K562 (cell line): Measurements from ENCODE around the gene ACTG2. TPM values are rescaled to one million over a fixed set of nuclear protein-coding genes. Genes with fewer than 3 reads are reported as not detected.

Experiments
- ATAC-seq: fragments of 200-7000 bp; cut with Tn5 transposase; 3 replicates; pipeline ENCODE4 v1.9.1; 2020; ENCODE audit warnings: moderate library complexity
- BruUV-seq: library from RNA; stranded (reverse); fragments of 400-500 nt; replicated peaks from 2 replicates; lab custom pipeline; 2021; lab: Mats Ljungman, UMichigan
- CTCF ChIA-PET: fragments of 300-600 bp; formaldehyde crosslinking; extraction: SDS; loops from one replicate; lab custom pipeline; 2021; ENCODE audit warnings: low intra/inter-chr PET ratio; lab: Yijun Ruan, JAX
- POLR2A ChIA-PET: fragments of 300-600, 350-650 bp; sonication (Branson Sonifier 250); formaldehyde crosslinking; extraction: SDS; loops from one replicate; lab custom pipeline; 2021; ENCODE audit warnings: antibody characterized with exemption, inconsistent platforms; lab: Yijun Ruan, JAX
- DNase-seq, 4 experiments: peaks; one replicate each; pipeline versions ENCODE4 v3.0.0 to v3.0.0-alpha.2; 2011 to 2018; ENCODE audit warnings: low spot score in 3 of 4, mixed read lengths in 3 of 4; ENCODE audit errors: extremely low read depth in 1 of 4
- FAIRE-seq: peaks from 2 replicates; lab custom pipeline; 2011; peaks lifted over from hg19 to GRCh38; lab: Jason Lieb, UNC
- H2AFZ ChIP-seq: 2 replicates; pipeline ENCODE4 v1.6.0; 2011; ENCODE audit warnings: low read depth, low read length, control low read depth, inconsistent platforms
- H3K27ac ChIP-seq: fragments of 200-600 bp; 3 replicates; pipeline ENCODE4 v1.8.0; 2011; ENCODE audit warnings: low read depth, mild to moderate bottlenecking, control low read depth, inconsistent platforms, low read length, moderate library complexity, mixed read lengths; ENCODE audit errors: extremely low read depth
- H3K27me3 ChIP-seq, 2 experiments: fragments of 300-600 bp in 1 of 2; 2 replicates in 1 of 2; 3 replicates in 1 of 2; pipeline versions ENCODE4 v1.6.0 to v1.8.0; 2011; ENCODE audit warnings: inconsistent platforms in 2 of 2, low read length in 2 of 2, mild to moderate bottlenecking in 1 of 2, mixed read lengths in 1 of 2, moderate library complexity in 1 of 2; ENCODE audit not compliant: control insufficient read depth in 2 of 2, insufficient read depth in 2 of 2
- H3K36me3 ChIP-seq: fragments of 300-600 bp; 3 replicates; pipeline ENCODE4 v1.8.0; 2011; ENCODE audit warnings: mild to moderate bottlenecking, low read length, inconsistent platforms; ENCODE audit not compliant: control insufficient read depth, insufficient read depth
- H3K4me1 ChIP-seq, 2 experiments: fragments of 200-600 bp in 1 of 2; replicated peaks in 1 of 2; 2 replicates in 1 of 2; 3 replicates in 1 of 2; pipeline versions ENCODE4 v1.5.1 to v1.8.0; 2011; ENCODE audit warnings: inconsistent platforms in 2 of 2, low read length in 2 of 2, mild to moderate bottlenecking in 1 of 2, mixed read lengths in 1 of 2, moderate library complexity in 1 of 2; ENCODE audit not compliant: control insufficient read depth in 2 of 2, insufficient read depth in 2 of 2
- H3K4me2 ChIP-seq: 2 replicates; pipeline ENCODE4 v1.6.1; 2011; ENCODE audit warnings: low read length, control low read depth, inconsistent platforms, mixed read lengths; ENCODE audit not compliant: insufficient read depth
- H3K4me3 ChIP-seq: fragments of 200-600 bp; sonication (generic), shearing (Covaris generic); 2 replicates; pipeline ENCODE4 v1.5.1; 2016; ENCODE audit warnings: control low read depth, inconsistent platforms
- H3K79me2 ChIP-seq: fragments of 200-600 bp; 3 replicates; pipeline ENCODE4 v1.8.0; 2011; ENCODE audit warnings: low read length, inconsistent platforms; ENCODE audit not compliant: control insufficient read depth, insufficient read depth
- H3K9ac ChIP-seq, 2 experiments: 2 replicates each; pipeline versions ENCODE4 v1.6.0 to v1.6.1; 2011; ENCODE audit warnings: low read depth in 2 of 2, low read length in 2 of 2, control low read depth in 1 of 2, inconsistent platforms in 1 of 2, mild to moderate bottlenecking in 1 of 2, mixed read lengths in 1 of 2; ENCODE audit not compliant: insufficient read depth in 1 of 2
- H3K9me1 ChIP-seq: one replicate; pipeline ENCODE4 v1.6.0; 2011; ENCODE audit warnings: inconsistent platforms, mild to moderate bottlenecking, low read length, moderate library complexity; ENCODE audit not compliant: control insufficient read depth, insufficient read depth
- H3K9me3 ChIP-seq: replicated peaks from 2 replicates; pipeline ENCODE4 v1.5.1; 2011; ENCODE audit warnings: low read depth, low read length, inconsistent platforms; ENCODE audit not compliant: control insufficient read depth, insufficient read depth
- H4K20me1 ChIP-seq: replicated peaks from 2 replicates; pipeline ENCODE4 v1.6.1; 2011; ENCODE audit warnings: low read length, inconsistent platforms, mixed read lengths; ENCODE audit not compliant: control insufficient read depth, insufficient read depth
- ARID1B ChIP-seq: fragments of 450-650 bp; IDR thresholded peaks from 2 replicates; pipeline ENCODE4 v1.6.1; 2016; ENCODE audit warnings: antibody characterized with exemption, mild to moderate bottlenecking, inconsistent platforms
- BCOR ChIP-seq: fragments of 450-650 bp; IDR thresholded peaks from 2 replicates; pipeline ENCODE4 v1.6.1; 2016
- C11orf30 ChIP-seq: fragments of 450-650 bp; IDR thresholded peaks from 2 replicates; pipeline ENCODE4 v1.6.1; 2016; ENCODE audit warnings: low read depth, mild to moderate bottlenecking
- JUND ChIP-seq, 2 experiments: IDR thresholded peaks; 2 replicates in 1 of 2; 3 replicates in 1 of 2; pipeline ENCODE4 v1.6.1; 2011; ENCODE audit warnings: borderline replicate concordance in 2 of 2, low read depth in 2 of 2, low read length in 2 of 2, improper control_type of control experiment in 1 of 2, missing biosample characterization in 1 of 2, missing genetic modification characterization in 1 of 2, missing genetic modification reagents in 1 of 2
- KAT7 ChIP-seq: sonication (generic); formaldehyde crosslinking; IDR thresholded peaks from 2 replicates; pipeline ENCODE4 v1.8.0; 2022; ENCODE audit warnings: missing genetic modification reagents, mild to moderate bottlenecking, borderline replicate concordance
- MAFF ChIP-seq: IDR thresholded peaks from 2 replicates; pipeline ENCODE4 v1.6.1; 2012; ENCODE audit warnings: low read length, improper control_type of control experiment
- NRF1 ChIP-seq, 2 experiments: fragments of 450-650 bp; IDR thresholded peaks in 1 of 2; conservative IDR thresholded peaks in 1 of 2; 2 replicates each; pipeline ENCODE4 v1.6.1; 2014; ENCODE audit warnings: mild to moderate bottlenecking in 2 of 2
- RAD51 ChIP-seq: fragments of 450-650 bp; IDR thresholded peaks from 2 replicates; pipeline ENCODE4 v1.7.1; 2016; ENCODE audit warnings: low read depth, mild to moderate bottlenecking, borderline replicate concordance
- SRSF7 ChIP-seq: fragments of 200-400 bp; formaldehyde crosslinking; optimal IDR thresholded peaks from 2 replicates; pipeline ENCODE3; 2017; ENCODE audit warnings: mild to moderate bottlenecking, low read depth, low read length
- ZNF778 ChIP-seq: fragments of 450-650 bp; formaldehyde crosslinking; IDR thresholded peaks from 2 replicates; pipeline ENCODE4 v1.4.0; 2020; ENCODE audit warnings: mild to moderate bottlenecking, moderate library complexity
- WGBS: fragments of 100-300 bp; shearing (Covaris generic); methylation state at CpG from one replicate; pipeline ENCODE4 v1.1.6; 2016; ENCODE audit warnings: low coverage, mixed read lengths; ENCODE audit not compliant: insufficient coverage; ENCODE audit errors: missing lambda C conversion rate; 5-methylcytosine and 5-hydroxymethylcytosine counted together
- in situ Hi-C: fragments of 300-500 bp; cut with MboI; formaldehyde crosslinking; loops from 4 replicates; pipeline ENCODE4 v1.15.0; 2018; ENCODE audit warnings: inconsistent platforms, mixed read lengths
- intact Hi-C: fragments of 100-400 bp; cut with micrococcal nuclease; formaldehyde crosslinking; loops from 2 replicates; pipeline ENCODE4 v1.14.2; 2022
- polyA plus RNA-seq, 8 experiments: library from polyadenylated mRNA; depleted of rRNA in 4 of 8; stranded (reverse) in 5 of 8; unstranded in 3 of 8; fragments of >200 nt; fragmentation: Nextera tagmentation in 2 of 8; fragmentation: Illumina TruSeq in 1 of 8; extraction: Ambion mirVana in 2 of 8; extraction: Trizol in 1 of 8; gene quantifications; 2 replicates each; pipeline versions ENCODE4 v1.2.1 to v1.2.3, GENCODE V29; 2011 to 2014; ENCODE audit warnings: inconsistent platforms in 1 of 8, missing spikeins in 1 of 8
- total RNA-seq, 7 experiments: library from RNA; depleted of rRNA in 6 of 7; stranded (reverse); fragments of >200 nt in 6 of 7; fragmentation: Illumina TruSeq in 2 of 7; extraction: Trizol in 2 of 7; gene quantifications; 2 replicates each; pipeline versions ENCODE4 v1.2.1 to v1.2.3, GENCODE V29; 2011 to 2021; ENCODE audit warnings: low replicate concordance in 1 of 7
- TF ChIP-seq, protein P1 (sequence below): fragments of 250-450 bp; sonication (Bioruptor Pico); IDR thresholded peaks from 2 replicates; pipeline ENCODE4 v1.8.0; 2021; ENCODE audit warnings: mild to moderate bottlenecking, moderate library complexity
- TF ChIP-seq, protein P2 (sequence below): sonication (generic); formaldehyde crosslinking; IDR thresholded peaks from 2 replicates; pipeline ENCODE4 v1.8.0; 2022; ENCODE audit warnings: missing genetic modification reagents, mild to moderate bottlenecking, moderate library complexity, borderline replicate concordance
- TF ChIP-seq, protein P3 (sequence below): sonication (generic); formaldehyde crosslinking; IDR thresholded peaks from 2 replicates; pipeline ENCODE4 v1.8.0; 2022; ENCODE audit warnings: mild to moderate bottlenecking, missing genetic modification reagents, borderline replicate concordance

ACTG2 gene
- total and polyA plus RNA-seq, 9 of the 15 experiments (the other 6 are each of a cell fraction or from before 2014, with no cell fraction given) = 0.06 to 0.60 TPM; not detected in 7

DNA sequence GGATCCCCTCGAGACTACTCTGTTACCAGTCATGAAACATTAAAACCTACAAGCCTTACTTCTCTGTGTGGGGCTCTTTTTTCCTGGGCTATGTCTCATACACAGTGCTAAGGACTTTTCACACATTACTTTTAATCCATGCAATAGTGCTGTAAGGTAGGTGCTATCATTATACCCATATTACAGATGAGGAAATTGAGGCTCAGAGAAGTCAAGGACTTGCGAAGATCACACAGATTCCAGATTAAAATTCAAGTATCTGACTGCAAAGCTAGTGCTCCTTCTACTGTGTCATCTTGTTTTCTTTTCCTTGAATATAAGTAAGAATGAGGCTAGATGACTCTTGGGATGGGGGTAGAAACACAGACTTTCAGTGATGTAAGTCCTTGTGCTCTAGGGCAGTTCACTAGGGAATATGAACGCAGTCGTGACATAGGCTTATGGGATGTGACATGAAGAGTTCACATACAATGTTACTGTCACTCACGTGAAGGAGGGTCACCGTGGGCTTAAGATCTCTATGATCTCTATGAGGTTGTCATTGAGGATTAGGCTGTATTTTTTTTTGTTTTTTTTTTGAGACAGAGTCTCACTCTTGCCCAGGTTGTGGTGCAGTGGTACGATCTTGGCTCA, 26.9 kb downstream of the ACTG2 start (continued):
- TF ChIP-seq, protein P1, sequence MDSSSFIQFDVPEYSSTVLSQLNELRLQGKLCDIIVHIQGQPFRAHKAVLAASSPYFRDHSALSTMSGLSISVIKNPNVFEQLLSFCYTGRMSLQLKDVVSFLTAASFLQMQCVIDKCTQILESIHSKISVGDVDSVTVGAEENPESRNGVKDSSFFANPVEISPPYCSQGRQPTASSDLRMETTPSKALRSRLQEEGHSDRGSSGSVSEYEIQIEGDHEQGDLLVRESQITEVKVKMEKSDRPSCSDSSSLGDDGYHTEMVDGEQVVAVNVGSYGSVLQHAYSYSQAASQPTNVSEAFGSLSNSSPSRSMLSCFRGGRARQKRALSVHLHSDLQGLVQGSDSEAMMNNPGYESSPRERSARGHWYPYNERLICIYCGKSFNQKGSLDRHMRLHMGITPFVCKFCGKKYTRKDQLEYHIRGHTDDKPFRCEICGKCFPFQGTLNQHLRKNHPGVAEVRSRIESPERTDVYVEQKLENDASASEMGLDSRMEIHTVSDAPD = no peak

DNA sequence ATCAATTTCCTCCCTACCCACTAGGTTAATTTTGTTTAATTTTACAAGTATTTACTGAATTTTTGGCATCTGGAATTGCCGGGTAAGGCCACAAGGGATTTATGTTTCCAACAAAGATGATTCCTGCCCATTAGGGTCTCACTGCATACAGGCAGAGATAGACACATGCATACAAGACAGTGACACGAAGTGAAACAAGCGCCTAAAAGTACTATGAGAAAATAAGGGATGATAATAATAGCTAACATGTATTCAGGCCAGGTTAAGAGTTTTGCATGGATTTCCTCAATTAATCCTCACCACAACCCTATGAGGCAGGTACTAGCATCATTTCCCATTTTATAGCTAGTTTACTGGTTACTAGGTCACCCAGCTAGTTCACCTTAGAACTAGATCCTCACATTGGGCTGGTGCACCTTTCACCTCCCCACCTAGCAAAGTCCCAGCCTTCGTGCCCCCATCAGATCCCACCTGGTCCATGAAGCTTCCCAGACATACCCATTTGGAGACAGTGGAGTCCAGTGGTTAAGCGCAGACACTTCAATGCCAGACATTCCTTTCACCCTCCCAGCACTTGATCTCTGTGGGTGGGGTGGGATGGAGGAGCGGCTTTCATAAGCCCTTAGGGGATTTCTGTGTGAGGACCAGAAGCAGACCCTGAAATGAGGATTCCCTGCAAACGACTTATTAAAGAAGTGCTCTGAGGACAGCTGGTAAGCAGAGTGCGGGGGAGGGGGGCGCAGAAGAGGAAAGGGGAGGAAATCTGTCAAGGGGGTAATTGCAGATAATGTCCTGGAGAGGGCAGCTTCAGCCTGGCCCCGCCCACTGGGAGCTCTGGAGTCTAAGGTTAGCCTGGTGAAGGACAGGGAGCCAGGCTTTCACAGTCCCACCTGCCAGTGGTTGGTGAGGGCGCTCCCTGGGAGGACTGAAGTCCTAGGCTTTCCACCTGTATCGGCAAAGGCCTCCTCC, 28.1 kb downstream of the ACTG2 start:
- peaks cover 11 to 18% of the 10 kb centered on the region in 2 experiments for H3K4me1 ChIP-seq
- TF ChIP-seq, protein P2, sequence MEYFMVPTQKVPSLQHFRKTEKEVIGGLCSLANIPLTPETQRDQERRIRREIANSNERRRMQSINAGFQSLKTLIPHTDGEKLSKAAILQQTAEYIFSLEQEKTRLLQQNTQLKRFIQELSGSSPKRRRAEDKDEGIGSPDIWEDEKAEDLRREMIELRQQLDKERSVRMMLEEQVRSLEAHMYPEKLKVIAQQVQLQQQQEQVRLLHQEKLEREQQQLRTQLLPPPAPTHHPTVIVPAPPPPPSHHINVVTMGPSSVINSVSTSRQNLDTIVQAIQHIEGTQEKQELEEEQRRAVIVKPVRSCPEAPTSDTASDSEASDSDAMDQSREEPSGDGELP (CRISPR knock-in tag) = peak; percentile 84
- TF ChIP-seq KAT7 (CRISPR knock-in tag) (no peak), SRSF7 (no peak), BCOR (no peak), JUND (IDR thresholded peaks at IDR 0.05; ENCODE audit: borderline replicate concordance, low read depth, low read length) (0 out of 2 replicates have a peak, but pooled peaks have one; percentile 38), JUND (tag; IDR thresholded peaks at IDR 0.05; ENCODE audit: borderline replicate concordance, low read depth, low read length) (no peak), C11orf30 (no peak), MAFF (no peak), ZNF778 (CRISPR knock-in tag) (no peak), ARID1B (peak; percentile 24; the same call in 1 of the 2 replicates), NRF1 (conservative IDR thresholded peaks at IDR 0.05 in 1 of 2, IDR thresholded peaks at IDR 0.05 in 1 of 2) (peak; percentile 15 to 26; a peak in 1 of 4 replicates), RAD51 (0 out of 2 replicates have a peak, but pooled peaks have one; percentile 17)
- TF ChIP-seq, protein P3, sequence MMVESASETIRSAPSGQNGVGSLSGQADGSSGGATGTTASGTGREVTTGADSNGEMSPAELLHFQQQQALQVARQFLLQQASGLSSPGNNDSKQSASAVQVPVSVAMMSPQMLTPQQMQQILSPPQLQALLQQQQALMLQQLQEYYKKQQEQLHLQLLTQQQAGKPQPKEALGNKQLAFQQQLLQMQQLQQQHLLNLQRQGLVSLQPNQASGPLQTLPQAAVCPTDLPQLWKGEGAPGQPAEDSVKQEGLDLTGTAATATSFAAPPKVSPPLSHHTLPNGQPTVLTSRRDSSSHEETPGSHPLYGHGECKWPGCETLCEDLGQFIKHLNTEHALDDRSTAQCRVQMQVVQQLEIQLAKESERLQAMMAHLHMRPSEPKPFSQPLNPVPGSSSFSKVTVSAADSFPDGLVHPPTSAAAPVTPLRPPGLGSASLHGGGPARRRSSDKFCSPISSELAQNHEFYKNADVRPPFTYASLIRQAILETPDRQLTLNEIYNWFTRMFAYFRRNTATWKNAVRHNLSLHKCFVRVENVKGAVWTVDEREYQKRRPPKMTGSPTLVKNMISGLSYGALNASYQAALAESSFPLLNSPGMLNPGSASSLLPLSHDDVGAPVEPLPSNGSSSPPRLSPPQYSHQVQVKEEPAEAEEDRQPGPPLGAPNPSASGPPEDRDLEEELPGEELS (CRISPR knock-in tag) = no peak

More for the DNA sequence above, 28.1 kb downstream of the ACTG2 start:
- in situ Hi-C loops (no loop called here), intact Hi-C loops (loop anchor here (1.0 to 10.0 kb wide), 2 partner anchors 66 to 224 kb away; partner anchors contain the start of gene BOLA3)
- FAIRE-seq = peak; percentile 78
- Histone ChIP-seq H2AFZ (peak overlapping the region; percentile 93), H3K36me3 (no peaks in the 10 kb centered on the region), H3K4me3 (no peak overlapping the region), H4K20me1 (no peaks in the 10 kb centered on the region), H3K9me1 (no peaks in the 10 kb centered on the region), H3K79me2 (no peaks in the 10 kb centered on the region), H3K9ac (peak overlapping the region in 1 of 2 experiments; percentile 66; a peak in 2 of 4 replicates), H3K27ac (no peak overlapping the region), H3K4me2 (peak overlapping the region; percentile 36; the same call in 1 of the 2 replicates), H3K27me3 (no peaks in the 10 kb centered on the region), H3K9me3 (no peaks in the 10 kb centered on the region)
- no TSS peak for BruUV-seq
- DNase-seq = peak; percentile 87 to 89 (median 88)
- ATAC-seq = peak; percentile 95
- POLR2A ChIA-PET = interaction anchor here (0.5 to 1.4 kb wide), 7 partner anchors 9 to 314 kb away, joined by 3 to 8 read pairs (median 4); partner anchors contain the start of gene BOLA3
- CTCF ChIA-PET = no interaction called here
- WGBS = 36% methylated on average over 12 of the region's 12 CpGs
